Measurements from ENCODE around the gene TOMM22.
"Not testable (repeated sequence)": the region's sequence is repeated elsewhere in the genome, so short reads cannot be mapped to it uniquely, and the experiment has no call there.

Gene TOMM22

GRCh38 chr22:38681582-38682335, at the start of gene TOMM22:
Gene TOMM22, plus strand, starts transcription at chr22:38681957. Its CDS starts 22 bp downstream, at chr22:38681979.
- DNase-seq, result peak; percentile 87

- DNase-seq, result no peak
Measured at GRCh38 chr22:38632528-38632927, 49.2 kb upstream of the TOMM22 start.

- DNase-seq, result no peak
Measured at GRCh38 chr22:38638216-38638615, 43.5 kb upstream of the TOMM22 start.

GRCh38 chr22:38638728-38639127, 43.0 kb upstream of the TOMM22 start:
- DNase-seq, result no peak

GRCh38 chr22:38641476-38642040, 40.2 kb upstream of the TOMM22 start:
- no peak for DNase-seq

GRCh38 chr22:38644245-38644644, 37.5 kb upstream of the TOMM22 start:
- DNase-seq, result not testable (repeated sequence)

- no peak for DNase-seq
Measured at GRCh38 chr22:38645430-38645829, 36.3 kb upstream of the TOMM22 start.

GRCh38 chr22:38649841-38650522, 31.8 kb upstream of the TOMM22 start:
- no peak for DNase-seq

GRCh38 chr22:38652859-38653258, 28.9 kb upstream of the TOMM22 start:
- no peak for DNase-seq

- peak; percentile 4 for DNase-seq
Measured at GRCh38 chr22:38653741-38654140, 28.0 kb upstream of the TOMM22 start.

GRCh38 chr22:38655519-38656255, 26.1 kb upstream of the TOMM22 start:
- peak; percentile 9 for DNase-seq

GRCh38 chr22:38656256-38657044, 25.3 kb upstream of the TOMM22 start, which contains the start of the genes CBY1 and FAM227A:
Gene CBY1, plus strand, starts transcription at chr22:38656638. Its CDS starts 11,417 bp downstream, at chr22:38668055.
Gene FAM227A, minus strand, starts transcription at chr22:38656392. Its CDS starts 6,224 bp downstream, at chr22:38650168.
- DNase-seq, result peak; percentile 85

GRCh38 chr22:38657045-38657909, 24.5 kb upstream of the TOMM22 start:
- DNase-seq, result peak; percentile 7

GRCh38 chr22:38674888-38675287, 6.9 kb upstream of the TOMM22 start:
- DNase-seq, result no peak

- DNase-seq, result no peak
Measured at GRCh38 chr22:38675833-38676232, 5.9 kb upstream of the TOMM22 start.

- no peak for DNase-seq
Measured at GRCh38 chr22:38684895-38685294, 3.1 kb downstream of the TOMM22 start.

- no peak for DNase-seq
Measured at GRCh38 chr22:38685761-38686160, 4.0 kb downstream of the TOMM22 start.

GRCh38 chr22:38689651-38690050, 7.9 kb downstream of the TOMM22 start:
- DNase-seq, result no peak

GRCh38 chr22:38694049-38694448, 12.3 kb downstream of the TOMM22 start:
- DNase-seq, result no peak

GRCh38 chr22:38694940-38695339, 13.2 kb downstream of the TOMM22 start:
- DNase-seq, result no peak

Measured in fibroblast of skin of right biceps (primary cell).